ENCODE data around the gene TRIM8.
"Not testable (repeated sequence)": the region's sequence is repeated elsewhere in the genome, so short reads cannot be mapped to it uniquely, and the experiment has no call there.

The TRIM8 gene

GRCh38 chr10:102683736-102684135 lies 39.5 kb downstream of the TRIM8 start:
- in situ Hi-C loops (cut with MboI; ENCODE audit: low sequenced_read_pairs): no loop called here

DNA sequence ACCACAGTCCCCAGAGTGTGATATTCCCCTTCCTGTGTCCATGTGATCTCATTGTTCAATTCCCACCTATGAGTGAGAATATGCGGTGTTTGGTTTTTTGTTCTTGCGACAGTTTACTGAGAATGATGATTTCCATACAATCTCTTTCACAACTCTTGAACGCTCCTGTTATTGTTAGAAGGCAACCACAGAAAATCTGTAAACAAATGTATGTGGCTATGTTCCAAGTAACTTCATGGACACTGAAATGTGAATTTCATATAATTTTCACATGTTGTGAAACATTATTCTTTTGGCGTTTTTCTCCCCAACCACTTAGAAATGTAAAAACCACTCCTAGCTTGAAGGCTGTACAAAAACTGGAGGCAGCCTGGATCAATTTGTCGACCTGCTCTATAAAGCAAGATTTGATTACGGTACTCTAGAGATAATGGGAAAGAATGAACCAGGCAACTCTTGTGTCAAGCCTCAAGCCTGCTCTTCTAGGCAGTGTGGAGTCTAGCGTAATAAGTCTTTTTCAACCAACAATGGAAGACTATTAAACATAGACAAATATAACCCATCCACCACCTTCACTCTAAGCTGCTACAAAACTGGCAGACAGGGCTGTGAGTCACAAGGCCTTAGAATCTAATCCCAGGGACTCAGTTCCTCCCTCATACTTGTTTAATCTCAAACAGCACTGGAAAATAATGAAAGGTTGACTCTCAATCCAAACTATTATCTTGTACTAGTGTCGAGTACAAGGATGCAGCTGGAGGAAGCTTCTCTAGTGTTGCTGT lies 47.2 kb downstream of the TRIM8 start:
- in situ Hi-C loops (cut with MboI; ENCODE audit: low sequenced_read_pairs): no loop called here

DNA sequence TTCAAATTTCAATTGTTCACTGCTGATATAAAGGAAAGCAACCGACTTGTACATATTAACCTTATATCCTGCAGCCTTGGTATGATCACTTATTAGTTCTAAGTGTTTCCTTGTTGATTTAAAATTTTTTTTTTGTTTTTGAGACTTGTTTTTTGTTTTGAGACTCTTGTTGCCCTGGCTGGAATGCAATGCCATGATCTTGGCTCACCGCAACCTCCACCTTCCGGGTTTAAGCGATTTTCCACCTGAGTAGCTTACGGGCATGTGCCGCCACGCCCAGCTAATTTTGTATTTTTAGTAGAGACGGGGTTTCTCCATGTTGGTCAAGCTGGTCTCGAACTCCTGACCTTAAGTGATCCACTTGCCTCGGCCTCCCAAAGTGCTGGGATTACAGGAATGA lies 51.1 kb downstream of the TRIM8 start:
- in situ Hi-C loops (cut with MboI; ENCODE audit: low sequenced_read_pairs): not testable (repeated sequence)

- in situ Hi-C loops (cut with MboI; ENCODE audit: low sequenced_read_pairs): no loop called here
Measured at GRCh38 chr10:102696736-102697135, 52.5 kb downstream of the TRIM8 start.

GRCh38 chr10:102698894-102699293 lies 54.6 kb downstream of the TRIM8 start:
- in situ Hi-C loops (cut with MboI; ENCODE audit: low sequenced_read_pairs): no loop called here

DNA sequence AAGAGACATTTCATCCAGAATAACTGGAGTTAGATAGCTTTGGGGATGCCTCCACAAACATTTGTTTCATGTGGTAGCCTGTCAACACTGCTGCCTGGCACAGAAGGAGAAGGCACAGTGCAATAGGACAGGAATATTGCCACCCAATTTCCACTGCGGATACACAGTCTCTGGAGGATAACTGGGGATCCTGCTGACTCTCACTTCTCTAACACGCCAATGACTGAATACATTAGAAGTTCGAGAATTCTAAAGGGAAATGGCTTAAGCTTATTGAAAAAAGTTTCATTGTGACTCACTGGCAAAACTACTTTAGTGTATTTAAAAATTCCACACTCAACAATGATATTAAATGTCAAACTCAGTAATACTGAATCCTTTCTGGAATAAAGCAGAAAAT lies 57.0 kb downstream of the TRIM8 start:
- in situ Hi-C loops (cut with MboI; ENCODE audit: low sequenced_read_pairs): no loop called here

DNA sequence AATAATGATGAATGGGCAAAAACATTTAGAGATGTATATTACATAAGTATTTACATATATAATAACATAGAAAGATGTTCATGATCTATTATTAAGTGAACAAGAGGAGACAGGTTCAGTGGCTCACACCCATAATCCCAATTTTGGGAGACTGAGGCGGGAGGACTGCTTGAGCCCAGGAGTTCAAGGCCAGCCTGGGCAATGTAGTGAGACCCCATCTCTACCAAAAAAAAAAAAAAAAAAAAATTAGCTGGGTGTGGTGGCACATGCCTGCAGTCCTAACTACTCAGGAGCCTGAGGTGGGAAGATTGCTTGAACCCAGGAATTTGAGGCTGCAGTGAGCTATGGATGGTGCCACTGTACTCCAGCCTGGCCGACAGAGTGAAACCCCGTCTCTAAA lies 57.5 kb downstream of the TRIM8 start:
- in situ Hi-C loops (cut with MboI; ENCODE audit: low sequenced_read_pairs): no loop called here

DNA sequence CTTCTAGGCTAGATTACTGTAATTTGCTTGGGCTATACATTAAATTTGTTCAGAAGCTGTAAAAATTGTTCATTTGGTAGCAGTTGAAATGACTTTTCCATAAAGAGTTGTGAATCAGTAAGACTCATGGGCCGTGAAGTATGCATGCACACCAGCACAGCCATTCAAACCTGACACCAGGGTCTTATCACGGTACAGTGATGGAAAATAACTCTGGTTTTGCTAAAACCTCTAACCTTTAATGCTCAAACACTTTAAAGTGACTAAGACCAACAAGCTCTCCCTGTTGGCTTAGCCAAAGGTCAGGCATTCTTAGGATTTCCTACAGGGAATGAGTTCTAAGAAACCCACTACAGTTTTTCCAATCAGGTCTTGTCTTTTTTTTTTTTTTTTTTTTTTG lies 58.5 kb downstream of the TRIM8 start:
- in situ Hi-C loops (cut with MboI; ENCODE audit: low sequenced_read_pairs): no loop called here

- in situ Hi-C loops (cut with MboI; ENCODE audit: low sequenced_read_pairs): no loop called here
Measured at GRCh38 chr10:102704915-102705314, 60.6 kb downstream of the TRIM8 start.

DNA sequence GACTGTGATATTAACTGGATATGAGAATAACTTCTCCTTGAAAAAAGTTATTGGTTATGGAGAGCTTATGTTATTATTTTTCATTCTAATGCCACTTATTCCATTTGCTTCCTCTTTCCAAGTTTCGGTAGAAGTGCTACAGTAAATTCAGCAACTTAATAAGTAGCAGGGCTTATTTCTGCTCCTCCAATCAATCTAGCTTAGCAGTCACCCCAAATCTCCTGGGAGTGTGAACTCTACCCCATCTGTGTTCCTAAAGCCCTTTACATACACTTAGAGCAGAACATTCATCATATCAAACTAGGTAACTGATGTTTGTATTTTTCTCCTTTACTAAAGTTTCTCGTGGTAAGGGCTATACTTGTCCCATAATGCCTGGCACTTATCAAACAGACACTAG lies 61.3 kb downstream of the TRIM8 start:
- in situ Hi-C loops (cut with MboI; ENCODE audit: low sequenced_read_pairs): no loop called here
